K562 (cell line): ENCODE measurements around the gene PHETA1. TPM values are rescaled to one million over a fixed set of nuclear protein-coding genes. Genes with fewer than 3 reads are reported as not detected.

Source experiments
- CHD7 ChIP-seq: fragments of 200-600 bp; sonication (generic); IDR thresholded peaks from one replicate; pipeline ENCODE4 v1.6.1; 2012; ENCODE audit warnings: mild to moderate bottlenecking, low read depth, low read length, inconsistent platforms
- FOXO4 ChIP-seq: fragments of 450-650 bp; formaldehyde crosslinking; IDR thresholded peaks from 2 replicates; pipeline ENCODE4 v1.4.0; 2020; ENCODE audit warnings: mild to moderate bottlenecking, moderate library complexity
- MLX ChIP-seq, 2 experiments: fragments of 450-650 bp in 1 of 2; sonication (generic) in 1 of 2; formaldehyde crosslinking; conservative IDR thresholded peaks; 2 replicates each; pipeline versions ENCODE4 v1.4.0 to v1.8.1; 2020 to 2022; ENCODE audit warnings: mild to moderate bottlenecking in 1 of 2, missing genetic modification reagents in 1 of 2
- ZNF347 ChIP-seq: fragments of 450-650 bp; formaldehyde crosslinking; IDR thresholded peaks from 2 replicates; pipeline ENCODE4 v1.4.0; 2020; ENCODE audit warnings: low read depth, mild to moderate bottlenecking, moderate library complexity
- ZNF407 ChIP-seq: fragments of 450-650 bp; IDR thresholded peaks from 2 replicates; pipeline ENCODE4 v1.6.1; 2016; ENCODE audit warnings: low read depth
- polyA plus RNA-seq, 8 experiments: library from polyadenylated mRNA; depleted of rRNA in 4 of 8; stranded (reverse) in 5 of 8; unstranded in 3 of 8; fragments of >200 nt; fragmentation: Nextera tagmentation in 2 of 8; fragmentation: Illumina TruSeq in 1 of 8; extraction: Ambion mirVana in 2 of 8; extraction: Trizol in 1 of 8; gene quantifications; 2 replicates each; pipeline versions ENCODE4 v1.2.1 to v1.2.3, GENCODE V29; 2011 to 2014; ENCODE audit warnings: inconsistent platforms in 1 of 8, missing spikeins in 1 of 8
- total RNA-seq, 7 experiments: library from RNA; depleted of rRNA in 6 of 7; stranded (reverse); fragments of >200 nt in 6 of 7; fragmentation: Illumina TruSeq in 2 of 7; extraction: Trizol in 2 of 7; gene quantifications; 2 replicates each; pipeline versions ENCODE4 v1.2.1 to v1.2.3, GENCODE V29; 2011 to 2021; ENCODE audit warnings: low replicate concordance in 1 of 7

Gene PHETA1
- total and polyA plus RNA-seq, 9 of the 15 experiments (the other 6 are each of a cell fraction or from before 2014, with no cell fraction given) = 0.03 to 12.4 (median 3.0) TPM

GRCh38 chr12:111313833-111314259 is 55.0 kb downstream of the PHETA1 start (continued):
- TF ChIP-seq CHD7 (no peak), MLX (CRISPR knock-in tag; conservative IDR thresholded peaks at IDR 0.05) (no peak), FOXO4 (no peak), ZNF347 (no peak), ZNF407 (no peak)
